A549 (cell line): ENCODE measurements around the gene ATL1.

ENCODE experiments used
- CEBPB ChIP-seq, 2 experiments: fragments of >200 bp in 1 of 2; sonication (Bioruptor Twin) in 1 of 2; formaldehyde crosslinking in 1 of 2; IDR thresholded peaks; 2 replicates each; pipeline ENCODE4 v1.6.1; 2012 to 2016
- EP300 ChIP-seq, 2 experiments: fragments of >200 bp; sonication (Bioruptor Twin); formaldehyde crosslinking; IDR thresholded peaks; 2 replicates in 1 of 2; 3 replicates in 1 of 2; pipeline ENCODE4 v1.6.1; 2016 to 2017
- KDM5A ChIP-seq: fragments of 200-600 bp; sonication (generic); IDR thresholded peaks from 2 replicates; pipeline ENCODE4 v1.6.1; 2016; ENCODE audit warnings: antibody characterized with exemption, mild to moderate bottlenecking
- NPAS2 ChIP-seq: fragments of 250-450 bp; sonication (Bioruptor Pico); IDR thresholded peaks from 2 replicates; pipeline ENCODE4 v1.8.0; 2022; ENCODE audit warnings: mild to moderate bottlenecking, moderate library complexity, borderline replicate concordance
- PHF8 ChIP-seq: fragments of 200-600 bp; sonication (generic); IDR thresholded peaks from 2 replicates; pipeline ENCODE4 v1.6.1; 2016; ENCODE audit warnings: low read depth, mild to moderate bottlenecking, antibody characterized with exemption, moderate library complexity, borderline replicate concordance
- POLR2A ChIP-seq: IDR thresholded peaks from 2 replicates; pipeline ENCODE4 v1.6.1; 2012; ENCODE audit warnings: mild to moderate bottlenecking, low read length
- RAD21 ChIP-seq, 2 experiments: fragments of >200 bp in 1 of 2; sonication (Bioruptor Twin) in 1 of 2; formaldehyde crosslinking in 1 of 2; IDR thresholded peaks in 1 of 2; conservative IDR thresholded peaks in 1 of 2; 2 replicates in 1 of 2; 3 replicates in 1 of 2; pipeline ENCODE4 v1.6.1; 2012 to 2018; ENCODE audit warnings: inconsistent platforms in 1 of 2
- RARB ChIP-seq: fragments of 250-450 bp; sonication (Bioruptor Pico); IDR thresholded peaks from 2 replicates; pipeline ENCODE4 v1.8.0; 2021; ENCODE audit warnings: mild to moderate bottlenecking, moderate library complexity
- REST ChIP-seq: fragments of 200-600 bp; sonication (generic); IDR thresholded peaks from 2 replicates; pipeline ENCODE4 v1.6.1; 2016; ENCODE audit warnings: antibody characterized with exemption, mild to moderate bottlenecking, moderate library complexity
- RFX5 ChIP-seq: fragments of 450-650 bp; IDR thresholded peaks from 2 replicates; pipeline ENCODE4 v1.7.1; 2014; ENCODE audit warnings: antibody characterized with exemption, mild to moderate bottlenecking, moderate library complexity
- USF2 ChIP-seq: fragments of 450-650 bp; IDR thresholded peaks from 2 replicates; pipeline ENCODE4 v1.6.1; 2014; ENCODE audit warnings: antibody characterized with exemption
- ZNF302 ChIP-seq: fragments of 250-450 bp; sonication (Bioruptor Pico); IDR thresholded peaks from 2 replicates; pipeline ENCODE4 v1.9.0; 2021; ENCODE audit warnings: inconsistent platforms, mild to moderate bottlenecking, moderate library complexity
- TF ChIP-seq, protein P1 (sequence below): fragments of >200 bp; sonication (Bioruptor Twin); formaldehyde crosslinking; IDR thresholded peaks from 3 replicates; pipeline ENCODE4 v1.5.1; 2016

DNA sequence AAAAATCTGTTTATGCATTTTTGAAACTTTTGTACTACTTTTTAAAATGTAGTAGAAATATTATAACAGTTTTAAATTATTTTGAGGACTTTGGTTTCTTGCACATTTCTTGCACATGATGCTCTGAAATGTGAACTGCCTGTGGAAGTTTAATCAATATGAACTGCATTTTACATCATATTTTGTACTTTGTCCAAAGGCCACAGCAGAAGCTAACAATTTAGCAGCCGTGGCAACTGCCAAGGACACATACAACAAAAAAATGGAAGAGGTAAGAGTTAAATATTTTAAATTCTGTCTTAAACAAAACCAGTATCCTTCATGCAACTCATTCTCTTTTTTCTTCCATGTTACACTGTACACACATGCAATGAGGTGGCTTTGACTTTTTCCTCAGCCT, 63.0 kb downstream of the ATL1 start:
- TF ChIP-seq RAD21 (conservative IDR thresholded peaks at IDR 0.05 in 1 of 2, IDR thresholded peaks at IDR 0.05 in 1 of 2) = no peak
- TF ChIP-seq EP300 (IDR thresholded peaks at IDR 0.05) = no peak
- no peak for TF ChIP-seq POLR2A
- TF ChIP-seq PHF8 = no peak
- TF ChIP-seq, protein P1, sequence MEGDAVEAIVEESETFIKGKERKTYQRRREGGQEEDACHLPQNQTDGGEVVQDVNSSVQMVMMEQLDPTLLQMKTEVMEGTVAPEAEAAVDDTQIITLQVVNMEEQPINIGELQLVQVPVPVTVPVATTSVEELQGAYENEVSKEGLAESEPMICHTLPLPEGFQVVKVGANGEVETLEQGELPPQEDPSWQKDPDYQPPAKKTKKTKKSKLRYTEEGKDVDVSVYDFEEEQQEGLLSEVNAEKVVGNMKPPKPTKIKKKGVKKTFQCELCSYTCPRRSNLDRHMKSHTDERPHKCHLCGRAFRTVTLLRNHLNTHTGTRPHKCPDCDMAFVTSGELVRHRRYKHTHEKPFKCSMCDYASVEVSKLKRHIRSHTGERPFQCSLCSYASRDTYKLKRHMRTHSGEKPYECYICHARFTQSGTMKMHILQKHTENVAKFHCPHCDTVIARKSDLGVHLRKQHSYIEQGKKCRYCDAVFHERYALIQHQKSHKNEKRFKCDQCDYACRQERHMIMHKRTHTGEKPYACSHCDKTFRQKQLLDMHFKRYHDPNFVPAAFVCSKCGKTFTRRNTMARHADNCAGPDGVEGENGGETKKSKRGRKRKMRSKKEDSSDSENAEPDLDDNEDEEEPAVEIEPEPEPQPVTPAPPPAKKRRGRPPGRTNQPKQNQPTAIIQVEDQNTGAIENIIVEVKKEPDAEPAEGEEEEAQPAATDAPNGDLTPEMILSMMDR = no peak
- no peak for TF ChIP-seq CEBPB (IDR thresholded peaks at IDR 0.05)
- TF ChIP-seq ZNF302 = no peak
- no peak for TF ChIP-seq REST
- no peak for TF ChIP-seq RARB (CRISPR knock-in tag)
- no peak for TF ChIP-seq NPAS2 (CRISPR knock-in tag)
- no peak for TF ChIP-seq USF2
- no peak for TF ChIP-seq RFX5
- TF ChIP-seq KDM5A = no peak
